ENCODE data around the gene AGAP1.

GRCh38 chr2:235768606-235769005, 274.8 kb downstream of the AGAP1 start:
- TF ChIP-seq RAD21 (conservative IDR thresholded peaks at IDR 0.05 in 1 of 2, IDR thresholded peaks at IDR 0.05 in 1 of 2) = no peak
- no peak for TF ChIP-seq HOXA7 (CRISPR knock-in tag; IDR thresholded peaks at IDR 0.05)
- TF ChIP-seq MYC (IDR thresholded peaks at IDR 0.05; ENCODE audit: borderline replicate concordance, low read length) = no peak
- TF ChIP-seq POLR2A (IDR thresholded peaks at IDR 0.05; ENCODE audit: low read length) = no peak
- TF ChIP-seq JUN (IDR thresholded peaks at IDR 0.05) = no peak
- no peak for TF ChIP-seq REST (IDR thresholded peaks at IDR 0.05)

All from A549 (cell line).